NT2/D1 (cell line): ENCODE results near the gene WIZ.
"Not testable (repeated sequence)": the region's sequence is repeated elsewhere in the genome, so short reads cannot be mapped to it uniquely, and the experiment has no call there.

Experiments used
- DNase-seq: peaks from one replicate; pipeline ENCODE4 v3.0.0-alpha.2; 2011; ENCODE audit warnings: low read depth, low spot score
- H3K27me3 ChIP-seq: 2 replicates; pipeline ENCODE4 v1.6.0; 2011; ENCODE audit warnings: mild to moderate bottlenecking; ENCODE audit not compliant: insufficient read length, insufficient read depth
- H3K36me3 ChIP-seq: 2 replicates; pipeline ENCODE4 v1.6.1; 2011; ENCODE audit warnings: mild to moderate bottlenecking, low read length, mixed read lengths; ENCODE audit not compliant: insufficient read depth, insufficient read length
- H3K4me1 ChIP-seq: 2 replicates; pipeline ENCODE4 v1.5.1; 2011; ENCODE audit not compliant: insufficient read depth, insufficient read length
- H3K4me3 ChIP-seq: 2 replicates; pipeline ENCODE4 v1.5.1; 2011; ENCODE audit warnings: low read depth; ENCODE audit not compliant: insufficient read length
- H3K9ac ChIP-seq: 2 replicates; pipeline ENCODE4 v1.6.0; 2011; ENCODE audit warnings: low read depth; ENCODE audit not compliant: insufficient read length
- H3K9me3 ChIP-seq: 2 replicates; pipeline ENCODE4 v1.5.1; 2011; ENCODE audit warnings: mild to moderate bottlenecking, low read length; ENCODE audit not compliant: insufficient read depth
- SUZ12 ChIP-seq: IDR thresholded peaks from 2 replicates; pipeline ENCODE4 v1.6.1; 2011; ENCODE audit not compliant: insufficient read length, insufficient read depth; ENCODE audit errors: extremely low read depth
- YY1 ChIP-seq: IDR thresholded peaks from 2 replicates; pipeline ENCODE4 v1.6.1; 2011; ENCODE audit not compliant: insufficient read length, insufficient read depth
- ZNF274 ChIP-seq: IDR thresholded peaks from 2 replicates; pipeline ENCODE4 v1.6.1; 2011; ENCODE audit warnings: mild to moderate bottlenecking, low read depth, low read length

Gene WIZ

GRCh38 chr19:15418579-15419412, 31.0 kb downstream of the WIZ start, which contains the start of gene AKAP8L:
Gene AKAP8L (minus strand): TSS chr19:15418988. CDS start chr19:15418923, 65 bp downstream.
- Histone ChIP-seq H3K4me1 (peaks cover 8% of the 10 kb centered on the region), H3K9ac (peak within 1 kb of the TSS; percentile 99), H3K9me3 (peaks cover 9% of the 10 kb centered on the region; the same call in 1 of the 2 replicates), H3K4me3 (peak within 1 kb of the TSS; percentile 98), H3K27me3 (no peaks in the 10 kb centered on the region), H3K36me3 (peaks cover 54% of the 10 kb centered on the region)
- peak; percentile 100 for DNase-seq
- no peak for TF ChIP-seq SUZ12
- peak; percentile 76 for TF ChIP-seq YY1

- Histone ChIP-seq H3K4me1 (peaks cover 8% of the 10 kb centered on the region), H3K9ac (peak overlapping the region; percentile 99), H3K27me3 (no peaks in the 10 kb centered on the region), H3K9me3 (peaks cover 3% of the 10 kb centered on the region; the same call in 1 of the 2 replicates), H3K4me3 (peak overlapping the region; percentile 98), H3K36me3 (peaks cover 50% of the 10 kb centered on the region)
- no peak for DNase-seq
- TF ChIP-seq ZNF274 (no peak), YY1 (no peak), SUZ12 (no peak)
These were observed 31.6 kb downstream of the WIZ start for GRCh38 chr19:15418231-15418578.

- no peaks in the 10 kb centered on the region for H3K27me3 ChIP-seq
- TF ChIP-seq ZNF274 (no peak), YY1 (no peak), SUZ12 (no peak)
- DNase-seq, result no peak
- no peaks in the 10 kb centered on the region for H3K9me3 ChIP-seq
- H3K4me3 ChIP-seq, result peak overlapping the region; percentile 98
- peaks cover 50% of the 10 kb centered on the region for H3K36me3 ChIP-seq
- H3K9ac ChIP-seq, result peak overlapping the region; percentile 99
- H3K4me1 ChIP-seq, result peaks cover 8% of the 10 kb centered on the region
These were observed 32.1 kb downstream of the WIZ start for GRCh38 chr19:15417699-15418098.

- TF ChIP-seq SUZ12 (no peak), YY1 (no peak), ZNF274 (no peak)
- Histone ChIP-seq H3K9me3 (no peaks in the 10 kb centered on the region), H3K36me3 (peaks cover 55% of the 10 kb centered on the region), H3K4me3 (no peak overlapping the region), H3K4me1 (peaks cover 8% of the 10 kb centered on the region), H3K27me3 (no peaks in the 10 kb centered on the region), H3K9ac (no peak overlapping the region)
- DNase-seq, result no peak
These were observed 36.9 kb downstream of the WIZ start for GRCh38 chr19:15412832-15413231.

- H3K36me3 ChIP-seq, result peaks cover 53% of the 10 kb centered on the region
- not testable (repeated sequence) for DNase-seq, H3K4me1 ChIP-seq, H3K27me3 ChIP-seq, H3K9me3 ChIP-seq, H3K4me3 ChIP-seq, H3K9ac ChIP-seq
These were observed 38.4 kb downstream of the WIZ start for GRCh38 chr19:15411351-15411750.

GRCh38 chr19:15404780-15405211, 45.0 kb downstream of the WIZ start:
- Histone ChIP-seq H3K4me3 (no peak overlapping the region), H3K27me3 (no peaks in the 10 kb centered on the region), H3K36me3 (peaks cover 75% of the 10 kb centered on the region), H3K4me1 (peaks cover 26% of the 10 kb centered on the region), H3K9ac (no peak overlapping the region), H3K9me3 (no peaks in the 10 kb centered on the region)
- TF ChIP-seq SUZ12 (no peak), ZNF274 (no peak), YY1 (no peak)
- no peak for DNase-seq

GRCh38 chr19:15404097-15404779, 45.5 kb downstream of the WIZ start:
- Histone ChIP-seq H3K4me1 (peaks cover 28% of the 10 kb centered on the region), H3K4me3 (no peak overlapping the region), H3K27me3 (no peaks in the 10 kb centered on the region), H3K36me3 (peaks cover 75% of the 10 kb centered on the region), H3K9me3 (no peaks in the 10 kb centered on the region), H3K9ac (no peak overlapping the region)
- DNase-seq, result no peak
- TF ChIP-seq SUZ12 (no peak), YY1 (no peak), ZNF274 (no peak)
